ENCODE measurements around the gene DUOX1.

The DUOX1 gene

DNA sequence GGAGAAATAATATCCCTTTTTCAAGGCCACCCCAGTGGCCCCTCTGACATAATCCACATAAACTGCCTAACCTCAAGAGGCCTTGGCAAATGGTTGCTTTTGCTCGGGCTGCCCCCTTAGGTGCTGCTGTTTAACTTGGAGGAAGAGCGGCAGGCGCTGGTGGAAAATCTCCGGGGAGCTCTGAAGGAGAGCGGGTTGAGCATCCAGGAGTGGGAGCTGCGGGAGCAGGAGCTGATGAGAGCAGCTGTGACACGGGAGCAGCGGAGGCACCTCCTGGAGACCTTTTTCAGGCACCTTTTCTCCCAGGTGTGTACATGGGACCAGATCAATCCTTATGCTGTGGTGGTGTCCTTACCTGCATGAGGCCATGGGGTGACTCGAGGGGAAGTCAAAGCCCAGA is 15.0 kb downstream of the DUOX1 start:
- DNase-seq: no peak

GRCh38 chr15:45146405-45146804 is 16.6 kb downstream of the DUOX1 start:
- no peak for DNase-seq

- DNase-seq: no peak
Measured at GRCh38 chr15:45147606-45148005, 17.8 kb downstream of the DUOX1 start.

GRCh38 chr15:45148076-45149059 is 18.6 kb downstream of the DUOX1 start:
- no peak for DNase-seq

DNA sequence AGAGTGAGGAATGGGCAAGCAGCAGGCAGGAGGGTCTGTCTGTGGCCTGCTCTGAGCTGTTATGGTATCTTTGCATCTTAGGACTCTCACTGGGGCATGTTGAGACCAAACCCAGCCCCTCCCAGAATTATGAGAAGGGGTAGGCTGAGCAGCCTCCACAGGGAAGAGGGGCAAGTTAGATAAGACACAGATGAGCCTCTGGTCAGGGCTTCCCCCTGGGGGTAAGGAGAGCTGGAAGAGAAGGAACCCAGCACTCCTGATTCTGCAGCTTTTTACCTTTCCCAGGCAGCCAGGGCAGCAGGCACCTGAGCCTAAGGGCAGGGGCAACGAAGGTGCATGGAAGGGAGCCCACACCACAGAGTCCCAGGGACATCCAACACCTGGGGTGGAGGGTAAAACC is 19.3 kb downstream of the DUOX1 start:
- no peak for DNase-seq

GRCh38 chr15:45150481-45150880 is 20.7 kb downstream of the DUOX1 start:
- no peak for DNase-seq

DNA sequence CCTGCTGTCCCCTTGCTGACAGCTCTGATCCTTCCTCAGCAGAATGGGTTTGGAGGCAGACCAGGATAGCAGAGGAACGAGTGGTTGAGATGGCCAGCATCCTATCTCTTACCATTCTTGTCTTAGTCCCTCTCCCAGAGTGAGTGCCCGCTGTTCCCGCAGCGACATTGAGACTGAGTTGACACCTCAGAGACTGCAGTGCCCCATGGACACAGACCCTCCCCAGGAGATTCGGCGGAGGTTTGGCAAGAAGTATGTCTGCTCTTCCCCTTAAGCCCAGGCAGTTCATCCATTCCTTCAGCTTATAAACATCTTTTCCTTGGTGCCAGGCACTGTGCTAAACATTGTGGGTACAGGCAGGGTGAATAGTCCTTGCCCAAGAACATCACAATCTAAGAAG is 21.2 kb downstream of the DUOX1 start:
- DNase-seq: no peak

GRCh38 chr15:45151998-45152828 is 22.4 kb downstream of the DUOX1 start:
- no peak for DNase-seq

DNA sequence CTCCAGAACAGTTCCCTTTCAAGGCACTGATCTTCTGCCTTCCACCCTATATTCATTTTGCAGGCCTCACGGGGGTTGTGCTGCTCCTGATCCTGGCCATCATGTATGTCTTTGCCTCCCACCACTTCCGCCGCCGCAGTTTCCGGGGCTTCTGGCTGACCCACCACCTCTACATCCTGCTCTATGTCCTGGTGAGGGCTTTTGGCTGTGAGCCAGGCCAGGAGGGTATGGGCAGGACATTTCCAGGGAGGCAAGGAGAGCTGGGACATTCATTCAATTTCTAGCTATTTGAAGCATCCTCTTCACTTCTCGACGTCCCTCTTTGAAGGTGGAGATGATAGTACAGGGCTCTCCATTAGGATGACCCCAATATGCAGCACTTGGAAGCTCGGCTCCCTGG is 25.9 kb downstream of the DUOX1 start:
- DNase-seq: no peak

- no peak for DNase-seq
Measured at GRCh38 chr15:45156744-45157455, 27.1 kb downstream of the DUOX1 start.

DNA sequence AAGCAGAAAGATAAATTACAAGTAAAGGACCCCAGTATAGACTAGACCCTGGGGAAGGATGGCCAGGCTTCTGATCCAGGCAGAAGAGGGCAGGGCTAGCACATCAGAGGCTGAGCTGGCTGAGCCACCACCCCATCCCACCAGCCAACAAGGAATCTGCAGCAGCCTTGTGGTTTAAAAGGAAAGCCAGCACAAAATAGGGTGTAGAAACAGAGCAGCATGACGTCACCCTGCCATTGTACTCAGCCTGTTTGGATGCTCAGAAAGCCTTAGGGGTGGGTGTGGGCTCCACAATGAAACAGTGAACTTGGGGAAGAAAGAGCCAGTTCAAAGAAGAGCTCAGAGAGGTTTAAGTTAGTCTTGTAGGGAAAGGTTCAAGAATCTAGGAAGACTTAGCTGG is 28.2 kb downstream of the DUOX1 start:
- DNase-seq: peak; percentile 57

GRCh38 chr15:45161666-45162065 is 31.9 kb downstream of the DUOX1 start:
- DNase-seq: no peak

DNA sequence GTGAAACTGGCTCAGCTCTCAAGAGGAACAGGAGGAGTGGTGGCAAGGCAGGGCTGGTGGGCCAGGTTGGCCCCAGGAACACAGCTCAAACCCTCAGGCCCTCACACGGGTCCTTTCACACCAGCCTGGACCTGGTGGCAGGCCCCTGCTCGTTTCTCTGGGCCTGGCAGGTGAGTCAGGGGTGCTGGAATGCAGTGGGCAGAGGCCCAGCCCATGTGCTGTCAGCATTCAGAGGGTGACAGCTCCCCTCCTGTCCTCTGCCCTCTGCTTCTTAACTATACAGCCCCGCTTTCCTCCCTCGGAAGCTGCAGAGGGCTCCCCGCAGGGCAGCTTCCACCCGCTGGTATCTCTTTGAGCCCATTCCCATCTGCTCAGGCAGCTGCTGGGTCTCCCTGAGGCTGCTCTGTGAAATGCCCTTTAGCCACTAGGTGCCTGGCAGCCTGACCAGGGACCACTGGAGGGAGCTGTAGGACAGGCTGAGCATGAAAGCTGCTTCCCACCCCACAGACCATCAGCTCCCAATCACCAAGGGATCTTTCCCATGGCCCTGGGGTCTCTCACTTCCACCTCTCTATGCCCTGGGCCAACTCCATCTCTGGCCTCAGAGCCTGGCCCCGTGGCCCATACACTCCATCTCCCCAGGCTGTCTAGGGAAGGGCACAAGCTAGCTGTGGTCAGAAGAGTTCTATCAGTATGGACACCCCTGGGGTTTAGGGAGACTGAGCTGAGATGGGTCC is 33.1 kb downstream of the DUOX1 start:
- DNase-seq: peak; percentile 92

GRCh38 chr15:45163508-45163856 is 33.7 kb downstream of the DUOX1 start:
- no peak for DNase-seq

GRCh38 chr15:45164914-45165313 is 35.1 kb downstream of the DUOX1 start:
- no peak for DNase-seq

- peak; percentile 27 for DNase-seq
Measured at GRCh38 chr15:45165536-45165935, 35.7 kb downstream of the DUOX1 start.

DNA sequence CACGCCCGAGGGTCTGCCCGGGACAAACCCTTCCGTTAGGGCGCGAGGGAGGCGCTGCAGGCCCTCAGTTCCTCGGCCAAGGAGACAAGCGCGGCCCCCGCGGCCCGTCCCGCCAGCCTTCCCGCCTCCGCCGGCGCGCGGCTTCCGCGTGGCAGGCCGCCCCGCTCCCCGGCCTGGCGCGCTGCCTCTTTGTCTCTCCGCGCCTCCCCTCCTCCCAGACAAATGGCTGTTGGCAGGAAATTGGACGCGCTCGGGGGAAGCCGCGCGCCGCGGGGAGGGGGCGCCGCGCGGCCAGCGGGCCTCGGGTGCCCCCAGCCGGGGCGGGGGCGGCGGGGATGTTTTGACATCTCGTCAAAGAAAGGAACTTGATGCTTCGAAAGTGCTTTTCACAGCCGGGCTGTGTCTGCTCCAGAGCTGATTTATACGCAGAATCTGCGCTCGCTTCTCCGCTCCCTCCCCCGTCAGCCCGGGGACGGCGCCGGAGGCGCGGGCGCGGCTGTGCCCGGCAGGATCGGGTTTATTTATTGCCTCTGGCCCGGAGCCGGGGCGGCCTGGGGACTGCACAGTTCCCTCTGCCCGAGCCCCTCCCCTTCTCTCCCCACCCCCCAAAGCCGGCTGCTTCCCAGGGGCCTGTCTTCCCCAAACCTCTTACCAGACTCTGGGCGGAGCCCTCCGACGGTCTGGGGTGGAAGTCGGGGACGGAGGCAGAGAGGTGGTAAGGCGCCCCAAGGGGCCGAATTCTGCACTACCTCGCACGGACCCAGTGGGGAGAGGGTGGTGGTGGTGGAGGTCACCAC is 37.2 kb downstream of the DUOX1 start:
- DNase-seq: peak; percentile 98

DNA sequence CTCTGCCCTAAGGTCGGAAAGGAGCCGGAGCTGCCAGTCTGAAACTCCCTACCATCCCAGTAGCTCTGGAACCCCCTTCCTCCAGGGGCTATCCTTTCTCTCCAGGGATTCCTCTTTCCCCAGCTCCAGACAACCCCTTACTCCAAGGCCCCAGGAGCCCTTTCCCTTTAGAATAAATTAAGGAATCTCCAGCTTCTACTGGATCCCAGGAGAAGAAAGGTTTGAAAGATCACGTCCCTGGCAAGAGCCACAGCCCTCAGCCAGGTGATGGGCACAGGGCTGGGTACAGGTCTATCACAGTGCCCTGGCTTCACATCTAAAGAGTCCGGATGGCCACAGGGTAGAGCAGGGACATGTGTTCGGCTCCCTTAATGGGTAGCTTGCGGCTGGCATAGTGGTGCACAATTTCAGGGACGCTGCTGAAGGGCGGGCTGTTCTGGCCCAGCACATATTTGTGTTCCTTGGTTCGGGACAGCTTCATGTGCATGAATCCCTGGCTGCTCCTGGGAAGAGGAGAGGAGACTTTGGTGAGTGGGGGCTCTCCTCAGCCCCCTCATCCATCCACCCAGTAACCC is 37.9 kb downstream of the DUOX1 start:
- DNase-seq: peak; percentile 58

DNA sequence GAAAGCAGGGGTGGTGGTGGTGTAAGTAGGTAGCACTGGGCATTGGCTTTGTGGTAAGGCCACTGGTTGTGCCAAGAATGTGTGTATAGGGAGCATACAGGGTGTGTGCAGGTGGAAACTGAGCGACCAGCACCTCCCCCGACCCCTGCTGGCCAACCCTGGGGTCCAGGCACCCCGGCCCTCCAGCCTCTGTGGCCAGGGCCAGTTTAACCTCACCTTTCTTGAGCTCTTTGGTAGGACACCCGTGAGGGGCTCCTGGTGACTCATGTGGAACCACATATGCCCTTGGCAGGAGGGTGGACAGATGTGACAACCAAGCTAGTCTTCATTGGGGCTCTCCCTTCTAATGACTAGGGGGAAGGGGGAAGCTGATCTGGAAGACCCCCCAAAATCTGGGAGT is 38.5 kb downstream of the DUOX1 start:
- peak; percentile 41 for DNase-seq

GRCh38 chr15:45168751-45169551 is 39.2 kb downstream of the DUOX1 start:
- DNase-seq: peak; percentile 95

Measured in NCI-H69 (cell line).